HG02763 (cell line): ENCODE results near the gene HNRNPLL.

Experiments used
- ATAC-seq: cut with Tn5 transposase; IDR thresholded peaks from one replicate; pipeline ENCODE4 v1.9.1; 2021; ENCODE audit warnings: mild to moderate bottlenecking, moderate library complexity; ENCODE audit not compliant: unreplicated experiment

HNRNPLL gene

GRCh38 chr2:38598200-38598990 lies 4.3 kb downstream of the HNRNPLL start:
- no peak for ATAC-seq

GRCh38 chr2:38597115-38597514 lies 5.6 kb downstream of the HNRNPLL start:
- ATAC-seq: no peak

GRCh38 chr2:38596229-38596628 lies 6.5 kb downstream of the HNRNPLL start:
- ATAC-seq: no peak

GRCh38 chr2:38592951-38593350 lies 9.8 kb downstream of the HNRNPLL start:
- ATAC-seq: no peak

- no peak for ATAC-seq
These were observed 11.6 kb downstream of the HNRNPLL start for GRCh38 chr2:38591152-38591551.

- ATAC-seq: no peak
These were observed 12.7 kb downstream of the HNRNPLL start for GRCh38 chr2:38590053-38590452.

- ATAC-seq: no peak
These were observed 15.8 kb downstream of the HNRNPLL start for GRCh38 chr2:38586931-38587330.

- no peak for ATAC-seq
These were observed 17.8 kb downstream of the HNRNPLL start for GRCh38 chr2:38584881-38585280.

- ATAC-seq: no peak
These were observed 18.7 kb downstream of the HNRNPLL start for GRCh38 chr2:38583994-38584393.

GRCh38 chr2:38583524-38583923 lies 19.2 kb downstream of the HNRNPLL start:
- no peak for ATAC-seq

- ATAC-seq: no peak
These were observed 21.3 kb downstream of the HNRNPLL start for GRCh38 chr2:38581193-38582147.

- no peak for ATAC-seq
These were observed 22.6 kb downstream of the HNRNPLL start for GRCh38 chr2:38580115-38580636.

GRCh38 chr2:38578832-38579231 lies 23.9 kb downstream of the HNRNPLL start:
- ATAC-seq: no peak

GRCh38 chr2:38574278-38574677 lies 28.4 kb downstream of the HNRNPLL start:
- ATAC-seq: no peak

- no peak for ATAC-seq
These were observed 30.6 kb downstream of the HNRNPLL start for GRCh38 chr2:38572167-38572566.

GRCh38 chr2:38571193-38571592 lies 31.5 kb downstream of the HNRNPLL start:
- ATAC-seq: no peak

- ATAC-seq: no peak
These were observed 33.8 kb downstream of the HNRNPLL start for GRCh38 chr2:38568724-38569436.

GRCh38 chr2:38565333-38565732 lies 37.4 kb downstream of the HNRNPLL start:
- ATAC-seq: no peak

- ATAC-seq: no peak
These were observed 41.0 kb downstream of the HNRNPLL start for GRCh38 chr2:38561691-38562090.

- ATAC-seq: no peak
These were observed 42.6 kb downstream of the HNRNPLL start for GRCh38 chr2:38560092-38560491.

- no peak for ATAC-seq
These were observed 44.7 kb downstream of the HNRNPLL start for GRCh38 chr2:38557981-38558380.
